Astrocyte (in vitro differentiated cells and primary cell): ENCODE measurements around the gene SLIT3. TPM values are rescaled to one million over a fixed set of nuclear protein-coding genes. Genes with fewer than 3 reads are reported as not detected.

Experiments
- DNase-seq: peaks from one replicate; pipeline ENCODE4 v3.0.0-alpha.2; 2010; ENCODE audit warnings: low read depth
- FAIRE-seq: peaks from 2 replicates; lab custom pipeline; 2011; peaks lifted over from hg19 to GRCh38; lab: Jason Lieb, UNC
- H2AFZ ChIP-seq: 2 replicates; pipeline ENCODE4 v1.6.0; 2012; ENCODE audit warnings: low read depth, low read length, inconsistent platforms
- H3K27ac ChIP-seq: 2 replicates; pipeline ENCODE4 v1.5.1; 2011; ENCODE audit warnings: low read depth, low read length, inconsistent platforms
- H3K27me3 ChIP-seq: 2 replicates; pipeline ENCODE4 v1.6.0; 2011; ENCODE audit warnings: low read length, inconsistent platforms; ENCODE audit not compliant: insufficient read depth
- H3K36me3 ChIP-seq: 2 replicates; pipeline ENCODE4 v1.5.1; 2011; ENCODE audit warnings: low read length, inconsistent platforms; ENCODE audit not compliant: insufficient read depth
- H3K4me1 ChIP-seq: 2 replicates; pipeline ENCODE4 v1.5.1; 2011; ENCODE audit warnings: low read length, inconsistent platforms; ENCODE audit not compliant: insufficient read depth
- H3K4me2 ChIP-seq: 2 replicates; pipeline ENCODE4 v1.6.0; 2012; ENCODE audit warnings: low read length, inconsistent platforms
- H3K4me3 ChIP-seq: 2 replicates; pipeline ENCODE4 v1.5.1; 2011; ENCODE audit warnings: low read depth, mild to moderate bottlenecking, low read length, inconsistent platforms; ENCODE audit not compliant: insufficient read depth
- H3K79me2 ChIP-seq: 2 replicates; pipeline ENCODE4 v1.6.0; 2012; ENCODE audit warnings: mild to moderate bottlenecking, low read length, inconsistent platforms; ENCODE audit not compliant: insufficient read depth
- H3K9ac ChIP-seq: 2 replicates; pipeline ENCODE4 v1.6.0; 2012; ENCODE audit warnings: mild to moderate bottlenecking, low read length, inconsistent platforms
- H3K9me3 ChIP-seq: 2 replicates; pipeline ENCODE4 v1.5.1; 2012; ENCODE audit warnings: low read depth, mild to moderate bottlenecking, low read length, inconsistent platforms; ENCODE audit not compliant: insufficient read depth
- H4K20me1 ChIP-seq: 2 replicates; pipeline ENCODE4 v1.6.0; 2012; ENCODE audit warnings: low read length, inconsistent platforms; ENCODE audit not compliant: insufficient read depth
- H3K27ac Mint-ChIP-seq: one replicate; pipeline ENCODE4 v1.8.0; 2021; ENCODE audit warnings: mild to moderate bottlenecking, mixed read lengths; ENCODE audit not compliant: unreplicated experiment
- H3K27me3 Mint-ChIP-seq: one replicate; pipeline ENCODE4 v1.8.0; 2021; ENCODE audit warnings: low read depth, mixed read lengths; ENCODE audit not compliant: unreplicated experiment
- H3K36me3 Mint-ChIP-seq: one replicate; pipeline ENCODE4 v1.8.0; 2021; ENCODE audit warnings: low read depth, mixed read lengths; ENCODE audit not compliant: unreplicated experiment
- H3K4me1 Mint-ChIP-seq: one replicate; pipeline ENCODE4 v1.8.0; 2021; ENCODE audit warnings: low read depth, mixed read lengths; ENCODE audit not compliant: unreplicated experiment
- H3K4me3 Mint-ChIP-seq: one replicate; pipeline ENCODE4 v1.8.0; 2021; ENCODE audit warnings: mild to moderate bottlenecking, moderate library complexity, mixed read lengths; ENCODE audit not compliant: unreplicated experiment
- H3K9me3 Mint-ChIP-seq: one replicate; pipeline ENCODE4 v1.8.0; 2021; ENCODE audit warnings: mild to moderate bottlenecking, mixed read lengths; ENCODE audit not compliant: unreplicated experiment
- EZH2 ChIP-seq: IDR thresholded peaks from 2 replicates; pipeline ENCODE4 v1.6.1; 2012; ENCODE audit warnings: mild to moderate bottlenecking, low read length, inconsistent platforms; ENCODE audit not compliant: insufficient read depth
- microRNA-seq: library from miRNA; unstranded; fragments of <30 nt; microRNA quantifications from one replicate; pipeline ENCODE4 v1.2.0, GENCODE V29; 2020
- total RNA-seq: library from RNA; stranded (reverse); gene quantifications from 2 replicates; pipeline ENCODE4 v1.2.1, GENCODE V29; 2021
- TF ChIP-seq, protein P1 (sequence below): IDR thresholded peaks from 2 replicates; pipeline ENCODE4 v1.5.1; 2011; ENCODE audit warnings: low read depth, mild to moderate bottlenecking, inconsistent platforms, low read length, moderate library complexity; ENCODE audit not compliant: insufficient read depth

Gene SLIT3
- total RNA-seq, 1 donor from 2014 or later = 20.7 TPM

DNA sequence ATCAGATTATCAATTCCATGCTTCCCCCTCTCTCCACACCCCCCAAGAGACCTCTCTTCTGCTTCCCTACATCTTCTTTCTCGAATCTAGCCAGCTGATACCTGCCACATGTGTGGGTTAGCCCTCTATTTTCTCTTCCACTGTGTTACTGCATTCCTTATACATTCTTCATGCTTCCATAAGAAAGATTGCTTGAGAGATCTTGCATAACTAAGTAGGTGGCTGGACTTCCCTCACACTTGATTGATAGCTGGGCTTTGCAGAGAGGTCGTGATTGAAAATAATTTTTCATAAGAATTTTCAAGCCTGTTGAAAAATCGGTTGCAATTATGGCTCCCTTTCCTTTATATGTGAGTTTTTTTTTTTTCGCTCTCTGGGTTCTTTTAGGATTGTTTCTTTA is 688.8 kb downstream of the SLIT3 start:
- H3K9me3 Mint-ChIP-seq = no peaks in the 10 kb centered on the region
- H3K4me3 Mint-ChIP-seq = no peak overlapping the region
- no peaks in the 10 kb centered on the region for H3K27me3 Mint-ChIP-seq
- TF ChIP-seq EZH2 = no peak
- TF ChIP-seq, protein P1, sequence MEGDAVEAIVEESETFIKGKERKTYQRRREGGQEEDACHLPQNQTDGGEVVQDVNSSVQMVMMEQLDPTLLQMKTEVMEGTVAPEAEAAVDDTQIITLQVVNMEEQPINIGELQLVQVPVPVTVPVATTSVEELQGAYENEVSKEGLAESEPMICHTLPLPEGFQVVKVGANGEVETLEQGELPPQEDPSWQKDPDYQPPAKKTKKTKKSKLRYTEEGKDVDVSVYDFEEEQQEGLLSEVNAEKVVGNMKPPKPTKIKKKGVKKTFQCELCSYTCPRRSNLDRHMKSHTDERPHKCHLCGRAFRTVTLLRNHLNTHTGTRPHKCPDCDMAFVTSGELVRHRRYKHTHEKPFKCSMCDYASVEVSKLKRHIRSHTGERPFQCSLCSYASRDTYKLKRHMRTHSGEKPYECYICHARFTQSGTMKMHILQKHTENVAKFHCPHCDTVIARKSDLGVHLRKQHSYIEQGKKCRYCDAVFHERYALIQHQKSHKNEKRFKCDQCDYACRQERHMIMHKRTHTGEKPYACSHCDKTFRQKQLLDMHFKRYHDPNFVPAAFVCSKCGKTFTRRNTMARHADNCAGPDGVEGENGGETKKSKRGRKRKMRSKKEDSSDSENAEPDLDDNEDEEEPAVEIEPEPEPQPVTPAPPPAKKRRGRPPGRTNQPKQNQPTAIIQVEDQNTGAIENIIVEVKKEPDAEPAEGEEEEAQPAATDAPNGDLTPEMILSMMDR = no peak
- DNase-seq (peak; percentile 45), FAIRE-seq (no peak)
- Histone ChIP-seq H3K4me1 (no peaks in the 10 kb centered on the region), H3K27ac (no peak overlapping the region), H4K20me1 (no peaks in the 10 kb centered on the region), H3K79me2 (no peaks in the 10 kb centered on the region), H3K9me3 (no peaks in the 10 kb centered on the region), H3K9ac (no peak overlapping the region), H3K36me3 (no peaks in the 10 kb centered on the region), H3K4me3 (no peak overlapping the region), H3K4me2 (no peak overlapping the region), H2AFZ (no peak overlapping the region), H3K27me3 (no peaks in the 10 kb centered on the region)
- peaks cover under 1% of the 10 kb centered on the region for H3K36me3 Mint-ChIP-seq
- H3K4me1 Mint-ChIP-seq = peaks cover 22% of the 10 kb centered on the region
- peak overlapping the region; percentile 41 for H3K27ac Mint-ChIP-seq

Small RNA genes lying within 50 kb of the gene (microRNA-seq; reads per million reads assigned to microRNA genes)
- gene MIR218-2 = 5.7 reads per million, percentile 24 among the genes with 10 or more reads in this experiment
- 100 reads per million, percentile 67 among the genes with 10 or more reads in this experiment for gene MIR585
